Stimulated activated CD8-positive, alpha-beta memory T cell treated with anti-CD3 and anti-CD28 coated beads, Interleukin-4, amount 100 ng/mL, for 48 hours (primary cell): ENCODE data around the gene SHROOM1.

Experiments used
- DNase-seq: peaks from one replicate; pipeline ENCODE4 v3.0.0-alpha.2; 2020

The SHROOM1 gene

GRCh38 chr5:132774406-132774805 lies 56.0 kb downstream of the SHROOM1 start:
- no peak for DNase-seq

GRCh38 chr5:132773601-132774355 lies 56.7 kb downstream of the SHROOM1 start:
- no peak for DNase-seq

GRCh38 chr5:132773114-132773513 lies 57.3 kb downstream of the SHROOM1 start:
- DNase-seq: no peak

- no peak for DNase-seq
Observed at GRCh38 chr5:132772291-132773070, 58.0 kb downstream of the SHROOM1 start.
